B cell (primary cell): ENCODE measurements around the gene KCNK1. TPM values are rescaled to one million over a fixed set of nuclear protein-coding genes. Genes with fewer than 3 reads are reported as not detected.

ENCODE experiments used
- ATAC-seq: fragments of 200-7000 bp; cut with Tn5 transposase; one replicate; pipeline ENCODE4 v1.10.0; 2021; ENCODE audit warnings: low read depth, mild to moderate bottlenecking, moderate number of reproducible peaks, moderate library complexity
- CTCF ChIA-PET: fragments of 350-600 bp; sonication (Branson Sonifier 250); formaldehyde crosslinking; loops from one replicate; lab custom pipeline; 2021; ENCODE audit warnings: antibody characterized with exemption, inconsistent platforms; lab: Charles Lee
- POLR2A ChIA-PET: fragments of 350-600 bp; sonication (Branson Sonifier 250); formaldehyde crosslinking; loops from one replicate; lab custom pipeline; 2021; ENCODE audit warnings: antibody characterized with exemption; lab: Charles Lee
- DNase-seq: peaks from one replicate; pipeline ENCODE4 v3.0.0; 2013
- H2AFZ ChIP-seq: 2 replicates; pipeline ENCODE4 v1.6.1; 2012; ENCODE audit warnings: mild to moderate bottlenecking, low read depth, low read length; ENCODE audit not compliant: insufficient read depth, poor library complexity, severe bottlenecking
- H3K27ac ChIP-seq, 2 donors: 1 replicate in 1 of 2; 2 replicates in 1 of 2; pipeline ENCODE4 v1.5.1; 2012 to 2013; ENCODE audit warnings: low read length in 2 of 2, mild to moderate bottlenecking in 2 of 2, moderate library complexity in 1 of 2
- H3K27me3 ChIP-seq, 4 experiments: fragments of 200-600 bp in 1 of 4; sonication (generic) in 1 of 4; replicated peaks in 1 of 4; 1 replicate in 2 of 4; 2 replicates in 2 of 4; pipeline versions ENCODE4 v1.6.1 to v1.7.0; 2013 to 2016; ENCODE audit warnings: low read length in 3 of 4, mild to moderate bottlenecking in 2 of 4, mixed read lengths in 1 of 4, moderate library complexity in 1 of 4; ENCODE audit not compliant: insufficient read depth in 4 of 4, control insufficient read depth in 3 of 4; ENCODE audit errors: control extremely low read depth in 1 of 4
- H3K36me3 ChIP-seq, 2 experiments: replicated peaks in 1 of 2; 1 replicate in 1 of 2; 2 replicates in 1 of 2; pipeline versions ENCODE4 v1.6.1 to v1.7.1; 2013; ENCODE audit warnings: low read length in 1 of 2; ENCODE audit not compliant: insufficient read depth in 2 of 2, control insufficient read depth in 1 of 2; ENCODE audit errors: control extremely low read depth in 1 of 2, extremely low read depth in 1 of 2
- H3K4me1 ChIP-seq, 2 donors: fragments of 200-600 bp in 1 of 2; sonication (generic) in 1 of 2; 1 replicate in 1 of 2; 2 replicates in 1 of 2; pipeline versions ENCODE4 v1.5.1 to v1.6.1; 2013 to 2017; ENCODE audit warnings: low read length in 2 of 2; ENCODE audit not compliant: control insufficient read depth in 2 of 2, insufficient read depth in 2 of 2
- H3K4me2 ChIP-seq: replicated peaks from 2 replicates; pipeline ENCODE3; 2012; ENCODE audit warnings: mild to moderate bottlenecking, low read depth, low read length; ENCODE audit not compliant: poor library complexity, severe bottlenecking
- H3K4me3 ChIP-seq, 5 experiments: fragments of 200-600 bp in 1 of 5; sonication (generic) in 1 of 5; 1 replicate in 3 of 5; 2 replicates in 2 of 5; pipeline versions ENCODE4 v1.5.1 to v1.7.0; 2011 to 2016; ENCODE audit warnings: low read length in 4 of 5, mild to moderate bottlenecking in 4 of 5, low read depth in 2 of 5, control low read depth in 1 of 5, moderate library complexity in 1 of 5; ENCODE audit not compliant: insufficient read depth in 1 of 5; ENCODE audit errors: control extremely low read depth in 1 of 5, extremely low read depth in 1 of 5
- H3K79me2 ChIP-seq: fragments of 200-600 bp; sonication (generic); one replicate; pipeline ENCODE4 v1.6.0; 2016; ENCODE audit warnings: low read length; ENCODE audit not compliant: control insufficient read depth, insufficient read depth
- H3K9ac ChIP-seq: fragments of 200-600 bp; sonication (generic); 2 replicates; pipeline ENCODE4 v1.6.1; 2017; ENCODE audit warnings: mild to moderate bottlenecking, low read length, moderate library complexity
- H3K9me3 ChIP-seq, 3 donors: one replicate each; pipeline versions ENCODE4 v1.6.1 to v1.7.1; 2013; ENCODE audit warnings: low read length in 2 of 3; ENCODE audit not compliant: control insufficient read depth in 2 of 3, insufficient read depth in 1 of 3; ENCODE audit errors: control extremely low read depth in 1 of 3
- H4K20me1 ChIP-seq: 2 replicates; pipeline ENCODE4 v1.6.0; 2012; ENCODE audit warnings: mild to moderate bottlenecking, low read length; ENCODE audit not compliant: insufficient read depth, control insufficient read depth, poor library complexity, severe bottlenecking
- H3K27ac Mint-ChIP-seq: one replicate; pipeline ENCODE4 v1.8.0; 2021; ENCODE audit warnings: mixed read lengths
- H3K27me3 Mint-ChIP-seq: one replicate; pipeline ENCODE4 v1.8.0; 2021; ENCODE audit warnings: mixed read lengths
- H3K4me1 Mint-ChIP-seq: one replicate; pipeline ENCODE4 v1.8.0; 2021; ENCODE audit warnings: mixed read lengths
- H3K4me3 Mint-ChIP-seq: one replicate; pipeline ENCODE4 v1.8.0; 2021; ENCODE audit warnings: mixed read lengths
- H3K9me3 Mint-ChIP-seq: one replicate; pipeline ENCODE4 v1.8.0; 2022; ENCODE audit warnings: mixed read lengths; ENCODE audit not compliant: insufficient read depth
- CTCF ChIP-seq: fragments of 200-600 bp; IDR thresholded peaks from one replicate; pipeline ENCODE4 v1.8.0; 2022; ENCODE audit warnings: antibody characterized with exemption, mild to moderate bottlenecking
- EZH2 ChIP-seq: IDR thresholded peaks from 2 replicates; pipeline ENCODE4 v1.6.1; 2012; ENCODE audit warnings: borderline replicate concordance, low read depth, mild to moderate bottlenecking, moderate library complexity, low read length; ENCODE audit not compliant: insufficient read depth, poor library complexity, severe bottlenecking
- WGBS: methylation state at CpG from one replicate; pipeline ENCODE4 v1.1.5; 2013; ENCODE audit warnings: missing lambda C conversion rate; ENCODE audit not compliant: insufficient coverage; 5-methylcytosine and 5-hydroxymethylcytosine counted together
- intact Hi-C: fragments of 100-400 bp; cut with micrococcal nuclease; formaldehyde crosslinking; loops from one replicate; pipeline ENCODE4 v1.10.0; 2022
- polyA plus RNA-seq: library from polyadenylated mRNA; depleted of rRNA; stranded (reverse); fragments of >200 nt; gene quantifications from 2 replicates; pipeline ENCODE4 v1.2.3, GENCODE V29; 2012
- total RNA-seq, 2 donors: library from RNA; stranded (reverse); fragments of 120-200 nt in 1 of 2; gene quantifications; 1 replicate in 1 of 2; 2 replicates in 1 of 2; pipeline versions ENCODE4 v1.2.3 to v1.2.4, GENCODE V29; 2013 to 2022

The KCNK1 gene
- total and polyA plus RNA-seq, 2 donors (not counting 1 experiment from before 2014, with no cell fraction given) = not detected

DNA sequence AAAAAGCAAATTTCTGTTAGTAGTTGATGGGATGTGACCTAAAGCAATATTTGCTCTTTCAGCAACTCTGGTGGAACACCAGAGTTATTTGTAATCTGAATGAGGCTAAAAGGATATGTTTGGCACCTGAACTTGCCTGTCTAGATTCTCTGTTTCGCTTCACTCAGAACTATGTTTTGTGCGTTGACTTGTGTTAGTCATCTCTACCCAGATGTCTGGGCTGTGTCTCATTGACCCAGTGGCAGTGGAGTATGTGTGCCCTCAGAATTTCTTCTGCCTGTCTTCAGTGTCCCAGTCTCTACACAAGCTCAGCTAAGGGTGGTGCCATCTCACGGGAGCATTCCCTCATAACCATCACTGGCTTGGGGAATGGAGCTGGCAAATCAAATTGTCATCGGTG is 13.9 kb downstream of the KCNK1 start:
- Mint-ChIP-seq H3K27me3 (peaks cover 2% of the 10 kb centered on the region), H3K9me3 (no peaks in the 10 kb centered on the region), H3K4me1 (no peaks in the 10 kb centered on the region), H3K4me3 (no peak overlapping the region), H3K27ac (no peak overlapping the region)
- Histone ChIP-seq H2AFZ (no peak overlapping the region), H3K4me2 (no peak overlapping the region), H3K27ac (no peak overlapping the region), H3K4me3 (no peak overlapping the region), H3K9me3 (peaks cover 0 to 6% (median 0%) of the 10 kb centered on the region in 3 donors), H3K36me3 (no peaks in the 10 kb centered on the region), H3K4me1 (no peaks in the 10 kb centered on the region), H3K9ac (no peak overlapping the region), H3K27me3 (no peaks in the 10 kb centered on the region), H4K20me1 (no peaks in the 10 kb centered on the region), H3K79me2 (no peaks in the 10 kb centered on the region)
- TF ChIP-seq CTCF = no peak
- TF ChIP-seq EZH2 = no peak
- no peak for ATAC-seq
- 89% methylated on average over 1 of the region's 4 CpGs for WGBS
- no peak for DNase-seq
- ChIA-PET POLR2A (no interaction called here), CTCF (no interaction called here)
- intact Hi-C loops = no loop called here

DNA sequence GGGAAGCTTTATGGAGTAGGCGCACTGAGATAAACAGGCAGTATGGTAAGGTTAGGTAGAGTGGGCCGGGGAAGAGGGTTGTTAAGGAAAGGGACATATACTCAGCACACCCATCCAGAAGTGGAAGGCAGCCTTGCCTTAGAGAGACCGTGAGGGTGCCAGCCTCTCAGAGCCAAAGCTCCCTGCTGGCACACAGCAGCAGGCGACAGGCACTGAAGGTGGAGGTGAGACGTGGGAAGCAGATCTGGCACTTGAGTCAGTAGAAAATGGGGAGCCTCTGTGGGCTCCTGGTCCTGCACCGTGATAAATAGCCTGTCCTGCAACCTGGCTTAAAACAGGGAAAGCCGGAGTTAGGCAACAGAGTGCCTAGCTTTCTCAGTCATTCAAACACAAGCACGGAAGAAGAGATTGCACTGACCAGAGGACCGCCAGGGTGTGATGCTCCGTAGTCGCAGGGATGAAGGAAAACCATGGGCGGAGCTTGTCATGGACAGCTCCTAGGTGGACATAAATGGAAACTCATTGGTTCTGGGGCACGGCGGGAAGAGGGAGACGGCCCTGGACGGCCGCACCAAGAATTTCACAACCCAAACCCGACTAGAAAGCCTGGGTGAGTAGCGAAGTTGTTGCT is 15.5 kb downstream of the KCNK1 start:
- Histone ChIP-seq H3K4me3 (no peak overlapping the region), H3K36me3 (no peaks in the 10 kb centered on the region), H3K79me2 (no peaks in the 10 kb centered on the region), H3K27ac (no peak overlapping the region), H4K20me1 (no peaks in the 10 kb centered on the region), H2AFZ (no peak overlapping the region), H3K9ac (no peak overlapping the region), H3K9me3 (peaks cover 0 to 3% (median 0%) of the 10 kb centered on the region in 3 donors), H3K4me2 (no peak overlapping the region), H3K4me1 (no peaks in the 10 kb centered on the region), H3K27me3 (no peaks in the 10 kb centered on the region)
- intact Hi-C loops = no loop called here
- H3K27me3 Mint-ChIP-seq = no peaks in the 10 kb centered on the region
- no peak for TF ChIP-seq CTCF
- ChIA-PET POLR2A (no interaction called here), CTCF (no interaction called here)
- ATAC-seq = no peak
- WGBS = 91% methylated on average over 13 of the region's 19 CpGs
- no peaks in the 10 kb centered on the region for H3K4me1 Mint-ChIP-seq
- no peaks in the 10 kb centered on the region for H3K9me3 Mint-ChIP-seq
- H3K27ac Mint-ChIP-seq = no peak overlapping the region
- no peak overlapping the region for H3K4me3 Mint-ChIP-seq
- DNase-seq = no peak
